HG03520 (cell line): ENCODE measurements around the gene SLC22A1.

ENCODE experiments used
- ATAC-seq: cut with Tn5 transposase; IDR thresholded peaks from one replicate; pipeline ENCODE4 v1.9.1; 2021; ENCODE audit warnings: mild to moderate bottlenecking, moderate library complexity; ENCODE audit not compliant: unreplicated experiment

SLC22A1 gene

GRCh38 chr6:160167604-160168399 lies 46.2 kb downstream of the SLC22A1 start:
- no peak for ATAC-seq

DNA sequence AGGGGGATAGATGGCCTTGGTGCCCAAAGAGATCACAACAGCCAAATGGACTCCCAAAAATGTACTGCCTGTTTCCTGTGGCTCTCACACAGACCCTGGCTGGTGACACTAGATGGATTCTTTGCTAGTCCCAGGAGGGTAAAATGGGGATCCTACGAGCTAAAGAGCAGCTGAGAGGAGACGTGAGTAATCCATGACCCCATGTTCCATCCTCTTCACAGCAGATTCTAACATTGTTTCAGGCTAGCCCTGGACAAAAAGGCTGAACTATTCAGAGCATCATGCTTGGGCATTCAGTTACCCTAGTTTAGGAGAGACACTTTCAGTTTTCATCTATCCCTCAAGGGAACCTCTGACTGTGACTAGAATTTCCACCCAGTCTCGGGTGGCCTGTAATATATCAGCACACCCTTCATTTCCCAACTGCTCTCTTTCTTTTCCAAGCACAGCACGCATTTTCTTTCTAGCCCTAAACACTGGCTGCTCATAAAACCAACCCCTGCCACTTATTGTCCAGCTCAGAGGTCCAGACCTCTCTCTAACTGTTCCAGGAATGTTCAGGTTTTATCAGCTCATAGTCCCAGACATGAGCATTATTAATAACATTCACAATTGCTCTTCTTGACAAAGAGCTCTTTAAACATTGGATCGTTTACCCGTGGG lies 48.5 kb downstream of the SLC22A1 start:
- ATAC-seq = no peak

DNA sequence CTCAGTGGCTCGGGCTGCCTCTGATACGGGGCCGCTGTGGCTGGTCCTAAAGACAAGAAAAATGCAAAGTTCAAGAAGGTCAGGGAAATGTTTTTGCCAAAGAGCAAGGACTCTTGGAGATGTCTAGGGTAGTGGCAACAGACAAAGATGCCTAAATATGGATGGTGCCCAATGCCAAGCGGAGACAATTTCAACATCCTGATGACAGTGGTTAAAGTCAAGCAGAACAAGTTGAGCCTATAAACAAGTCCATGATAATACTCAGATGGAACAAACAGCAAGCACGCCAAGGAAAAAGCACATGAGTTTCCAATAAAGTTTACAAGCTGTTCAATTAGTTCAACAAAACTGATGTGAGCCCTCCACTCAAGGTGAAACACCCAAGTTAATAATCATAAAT lies 51.1 kb downstream of the SLC22A1 start:
- ATAC-seq = no peak

- no peak for ATAC-seq
These were observed 52.4 kb downstream of the SLC22A1 start for GRCh38 chr6:160173806-160174527.

DNA sequence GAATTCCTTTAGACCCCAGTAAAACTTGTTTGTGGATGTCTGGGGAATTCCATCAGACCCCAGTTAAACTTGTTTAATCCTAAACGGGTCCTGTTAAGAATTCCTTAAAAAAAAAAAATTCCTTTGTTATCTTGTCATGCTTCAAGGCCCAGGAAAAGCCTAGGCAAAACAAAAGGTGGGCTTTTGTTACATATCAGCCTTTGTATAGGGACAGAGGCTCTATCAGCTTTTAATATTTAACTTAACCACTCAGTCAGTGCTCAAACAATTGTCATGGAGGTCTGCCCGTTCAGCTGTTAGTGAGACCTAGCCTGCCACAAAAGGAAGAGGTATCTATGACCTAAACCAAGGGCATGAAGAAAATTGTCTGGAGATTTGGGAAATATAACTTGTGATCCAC lies 53.1 kb downstream of the SLC22A1 start:
- ATAC-seq = no peak

DNA sequence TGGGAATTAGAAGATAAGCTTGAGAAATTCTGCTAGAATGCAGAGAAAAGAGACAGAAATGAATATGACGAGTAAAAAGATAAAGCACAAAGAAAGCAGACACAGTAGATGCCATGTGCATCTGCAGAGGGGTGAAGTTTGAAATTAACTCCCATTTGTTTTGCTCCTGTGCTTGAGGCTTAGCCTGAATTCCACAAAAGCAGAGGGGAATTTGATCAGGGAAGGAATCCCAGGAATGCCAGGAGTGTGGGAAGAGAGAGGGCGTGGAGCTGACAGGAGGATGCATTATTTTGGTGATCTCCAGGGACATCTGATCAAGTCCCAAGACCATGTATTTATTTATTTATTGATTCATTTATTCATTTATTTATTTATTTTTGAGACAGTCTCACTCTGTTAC lies 55.6 kb downstream of the SLC22A1 start:
- ATAC-seq = no peak

DNA sequence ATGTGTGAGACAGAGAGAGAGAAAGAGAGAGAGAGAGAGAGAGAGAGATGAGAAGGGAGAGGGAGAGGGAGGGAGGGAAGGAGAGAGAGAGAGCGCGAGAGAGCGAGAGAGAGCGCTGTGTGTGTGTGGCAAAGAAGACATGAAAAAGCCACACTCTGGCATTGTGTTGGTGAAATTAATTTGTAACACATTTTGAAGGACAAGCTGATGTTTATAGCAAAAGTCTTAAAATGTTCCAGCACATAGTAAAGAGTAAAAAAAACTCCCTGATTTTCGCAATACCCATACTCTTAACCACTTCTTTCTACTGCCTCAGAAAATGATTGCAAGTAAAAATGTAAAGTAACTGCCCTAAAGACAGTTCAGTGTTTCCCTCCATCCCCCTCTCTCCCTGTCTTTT lies 56.7 kb downstream of the SLC22A1 start:
- ATAC-seq = no peak

- ATAC-seq = no peak
These were observed 59.1 kb downstream of the SLC22A1 start for GRCh38 chr6:160180706-160181105.

- ATAC-seq = no peak
These were observed 67.2 kb downstream of the SLC22A1 start for GRCh38 chr6:160188773-160189172.

- no peak for ATAC-seq
These were observed 68.5 kb downstream of the SLC22A1 start for GRCh38 chr6:160190081-160190480.

GRCh38 chr6:160190973-160191372 lies 69.4 kb downstream of the SLC22A1 start:
- no peak for ATAC-seq

GRCh38 chr6:160192840-160193239 lies 71.2 kb downstream of the SLC22A1 start:
- no peak for ATAC-seq

DNA sequence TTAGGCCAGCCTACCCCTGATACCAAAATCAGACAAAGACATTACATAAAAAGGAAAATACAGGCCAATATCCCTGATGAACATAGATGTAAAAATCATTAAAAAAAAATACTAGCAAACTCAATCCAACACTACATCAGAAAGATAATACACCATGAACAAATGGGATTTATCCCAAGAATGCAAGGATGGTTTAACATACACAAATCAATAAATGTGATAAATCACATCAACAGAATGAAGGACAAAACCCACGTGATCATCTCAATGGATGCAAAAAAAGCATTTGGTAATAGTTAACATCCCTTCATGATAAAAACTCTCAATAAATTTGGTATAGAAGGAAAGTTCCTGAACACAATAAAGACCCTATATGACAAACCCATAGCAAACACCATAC lies 73.2 kb downstream of the SLC22A1 start:
- no peak for ATAC-seq

- ATAC-seq = no peak
These were observed 76.0 kb downstream of the SLC22A1 start for GRCh38 chr6:160197662-160198061.

- peak; percentile 74 for ATAC-seq
These were observed 77.1 kb downstream of the SLC22A1 start for GRCh38 chr6:160198606-160199211.

- no peak for ATAC-seq
These were observed 79.4 kb downstream of the SLC22A1 start for GRCh38 chr6:160201061-160201460.

DNA sequence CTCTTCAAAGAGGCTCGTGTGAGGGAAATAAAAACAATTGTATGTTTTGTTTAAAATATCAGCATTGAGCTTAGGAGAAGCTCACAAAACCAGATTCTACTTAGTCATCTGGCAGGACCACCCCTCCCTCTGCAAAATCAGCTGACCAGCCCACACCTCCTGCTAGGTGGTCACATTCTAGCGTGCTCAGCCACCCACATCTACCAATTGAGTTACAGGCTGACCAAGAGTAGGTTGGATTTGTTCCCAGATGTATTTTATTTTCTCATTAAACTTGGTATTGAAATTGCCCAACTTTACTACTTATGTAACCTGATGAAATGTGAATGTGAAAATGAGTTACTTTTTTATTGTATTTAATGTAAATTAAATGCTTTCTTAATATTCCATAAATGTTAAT lies 80.8 kb downstream of the SLC22A1 start:
- no peak for ATAC-seq

GRCh38 chr6:160203076-160203475 lies 81.5 kb downstream of the SLC22A1 start:
- no peak for ATAC-seq

DNA sequence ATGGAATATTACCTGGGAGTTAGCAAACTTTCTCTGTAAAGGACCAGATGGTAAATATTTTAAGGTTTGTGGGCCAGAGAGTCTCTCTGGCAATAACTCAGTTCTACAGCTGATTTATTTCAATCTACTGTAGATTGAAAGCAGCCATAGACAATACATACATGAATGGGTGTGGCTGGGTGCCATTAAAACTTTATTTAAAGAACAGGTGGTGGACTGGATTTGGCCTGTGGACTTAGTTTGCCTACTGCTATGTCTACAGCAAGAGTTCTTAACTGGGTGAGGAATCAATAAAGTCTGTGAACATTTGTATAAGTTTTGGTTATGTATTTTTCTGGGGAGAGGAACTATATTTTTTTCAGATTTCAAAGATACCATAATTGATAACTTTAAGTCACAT lies 81.9 kb downstream of the SLC22A1 start:
- ATAC-seq = no peak

DNA sequence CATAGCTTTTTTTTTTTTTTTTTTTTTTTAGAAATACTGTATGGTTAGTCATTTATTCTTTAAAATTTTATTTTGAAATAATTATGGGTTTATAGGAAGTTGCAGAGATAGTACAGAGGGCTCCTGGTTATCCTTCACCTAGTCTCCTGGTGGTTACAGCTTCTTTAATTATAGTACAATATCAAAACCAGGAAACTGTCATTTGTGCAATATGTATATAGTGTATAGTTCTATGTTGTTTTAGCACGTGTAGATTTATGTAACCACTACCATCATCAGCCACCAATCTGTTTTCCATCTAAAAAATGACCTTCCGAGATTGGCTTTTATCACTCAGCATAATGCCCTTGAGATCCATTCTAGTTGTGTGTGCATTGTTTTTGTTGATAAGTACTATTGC lies 82.3 kb downstream of the SLC22A1 start:
- no peak for ATAC-seq

DNA sequence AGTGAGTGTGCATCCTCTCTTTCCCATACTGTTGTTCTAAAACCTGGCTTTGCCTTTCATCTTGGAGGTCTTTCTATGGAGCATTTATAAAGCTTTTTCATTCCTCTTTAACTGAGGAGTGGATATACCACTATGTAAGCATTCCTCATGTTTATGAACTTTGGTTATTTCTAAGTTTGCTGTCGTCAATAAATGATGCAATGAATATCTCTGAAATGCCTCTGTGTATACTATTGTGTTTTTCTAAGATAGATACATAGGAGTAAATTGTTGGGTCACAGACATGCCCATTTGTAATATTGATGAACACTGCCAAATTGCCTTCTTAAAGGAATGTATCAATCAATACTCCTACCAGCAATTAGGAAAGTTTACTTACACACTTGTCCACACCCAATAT lies 83.1 kb downstream of the SLC22A1 start:
- ATAC-seq = no peak
